Measurements from ENCODE around the gene GOLGA8G. TPM values are rescaled to one million over a fixed set of nuclear protein-coding genes. Genes with fewer than 3 reads are reported as not detected.
"Not testable (repeated sequence)": the region's sequence is repeated elsewhere in the genome, so short reads cannot be mapped to it uniquely, and the experiment has no call there.

GOLGA8G gene, protein sequence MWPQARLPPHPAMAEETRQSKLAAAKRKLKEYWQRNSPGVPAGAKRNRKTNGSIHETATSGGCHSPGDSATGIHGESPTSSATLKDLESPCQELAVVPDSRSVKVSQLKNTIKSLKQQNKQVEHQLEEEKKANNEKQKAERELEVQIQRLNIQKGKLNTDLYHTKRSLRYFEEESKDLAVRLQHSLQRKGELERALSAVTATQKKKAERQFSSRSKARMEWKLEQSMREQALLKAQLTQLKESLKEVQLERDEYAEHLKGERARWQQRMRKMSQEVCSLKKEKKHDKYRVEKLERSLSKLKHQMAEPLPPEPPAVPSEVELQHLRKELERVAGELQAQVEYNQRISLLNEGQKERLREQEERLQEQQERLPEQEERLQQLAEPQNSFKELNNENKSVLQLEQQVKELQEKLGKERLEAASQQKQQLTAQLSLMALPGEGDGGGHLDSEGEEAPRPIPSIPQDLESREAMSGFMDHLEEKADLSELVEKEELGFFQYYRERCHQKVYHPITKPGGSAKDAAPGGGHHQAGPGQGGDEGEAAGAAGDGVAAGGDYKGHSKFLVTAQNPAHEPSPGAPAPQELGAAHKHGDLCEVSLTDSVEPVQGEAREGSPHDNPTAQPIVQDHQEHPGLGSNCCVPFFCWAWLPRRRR
- total RNA-seq = not detected
- polyA plus RNA-seq = not detected
- long read RNA-seq, donor 1 = 0 reads
- long read RNA-seq, donor 2 = 0 reads
- long read RNA-seq, donor 3 = 0 reads
- long read RNA-seq, donor 4 = 0 reads
- long read RNA-seq, donor 5 = 0 reads

GRCh38 chr15:28532954-28533353 lies at the start of gene GOLGA8G:
Gene GOLGA8G, minus strand, starts transcription at chr15:28532971. Its CDS starts 62 bp downstream, at chr15:28532909.
- not testable (repeated sequence) for H3K9ac ChIP-seq (ENCODE audit: insufficient read depth in 1 of 2, low read length in 2 of 2); H3K36me3 ChIP-seq (ENCODE audit: control insufficient read depth in 4 of 4, insufficient read depth in 4 of 4, low read length in 4 of 4); ATAC-seq (ENCODE audit: insufficient read depth, low FRiP score); H3K27ac ChIP-seq (ENCODE audit: low read depth in 1 of 2, low read length in 1 of 2); DNase-seq; H3K4me3 ChIP-seq; H3K9me3 ChIP-seq (ENCODE audit: control insufficient read depth in 4 of 4, insufficient read depth in 3 of 4, low read length in 3 of 4); H3K27me3 ChIP-seq (ENCODE audit: control insufficient read depth in 3 of 3, insufficient read depth in 3 of 3, low read length in 2 of 3); H3K4me1 ChIP-seq (ENCODE audit: control insufficient read depth in 5 of 5, insufficient read depth in 5 of 5, low read length in 5 of 5)
- 83 to 94% methylated on average over 3 of the region's 6 CpGs for WGBS, 2 donors

GRCh38 chr15:28573351-28573750 lies 40.6 kb upstream of the GOLGA8G start:
- not testable (repeated sequence) for H3K27me3 ChIP-seq (ENCODE audit: control insufficient read depth in 3 of 3, insufficient read depth in 3 of 3, low read length in 2 of 3); H3K27ac ChIP-seq (ENCODE audit: low read depth in 1 of 2, low read length in 1 of 2); H3K9ac ChIP-seq (ENCODE audit: insufficient read depth in 1 of 2, low read length in 2 of 2); H3K4me1 ChIP-seq (ENCODE audit: control insufficient read depth in 5 of 5, insufficient read depth in 5 of 5, low read length in 5 of 5); ATAC-seq (ENCODE audit: insufficient read depth, low FRiP score); H3K36me3 ChIP-seq (ENCODE audit: control insufficient read depth in 4 of 4, insufficient read depth in 4 of 4, low read length in 4 of 4); H3K9me3 ChIP-seq (ENCODE audit: control insufficient read depth in 4 of 4, insufficient read depth in 3 of 4, low read length in 3 of 4); H3K4me3 ChIP-seq; DNase-seq
- WGBS, 2 donors = 80 to 88% methylated on average over 11 of the region's 13 CpGs

DNA sequence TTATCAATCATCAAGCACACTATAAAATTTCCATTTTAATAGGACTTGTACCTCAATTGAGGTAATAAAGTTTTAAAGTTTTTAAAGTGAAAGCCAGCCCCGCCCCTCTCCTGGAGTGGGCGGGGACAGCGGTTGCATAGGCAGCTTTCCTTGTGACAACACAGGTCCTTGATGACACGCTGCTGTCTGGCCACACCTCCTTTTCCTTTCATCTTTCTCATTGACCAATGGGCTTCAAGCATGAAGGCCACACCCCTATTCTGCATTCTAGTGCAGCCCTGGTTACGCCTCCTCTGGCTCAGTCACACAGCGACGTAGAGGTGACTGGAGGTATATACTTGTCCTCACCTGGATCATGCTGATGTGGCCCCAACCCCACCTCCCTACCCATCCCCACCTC lies 20.5 kb upstream of the GOLGA8G start, which contains the start of gene GOLGA6L25:
TSS of gene GOLGA6L25 (plus strand) at position 301 of the 400 bp plus-strand sequence. CDS start at position 362, 61 bp downstream.
- not testable (repeated sequence) for ATAC-seq (ENCODE audit: insufficient read depth, low FRiP score); H3K4me1 ChIP-seq (ENCODE audit: control insufficient read depth in 5 of 5, insufficient read depth in 5 of 5, low read length in 5 of 5); H3K36me3 ChIP-seq (ENCODE audit: control insufficient read depth in 4 of 4, insufficient read depth in 4 of 4, low read length in 4 of 4); DNase-seq; H3K9ac ChIP-seq (ENCODE audit: insufficient read depth in 1 of 2, low read length in 2 of 2); H3K9me3 ChIP-seq (ENCODE audit: control insufficient read depth in 4 of 4, insufficient read depth in 3 of 4, low read length in 3 of 4); H3K27me3 ChIP-seq (ENCODE audit: control insufficient read depth in 3 of 3, insufficient read depth in 3 of 3, low read length in 2 of 3); H3K27ac ChIP-seq (ENCODE audit: low read depth in 1 of 2, low read length in 1 of 2); H3K4me3 ChIP-seq
- no CpG with 5 or more reads among the region's 7 CpGs for WGBS, 2 donors

- not testable (repeated sequence) for ATAC-seq (ENCODE audit: insufficient read depth, low FRiP score); H3K9me3 ChIP-seq (ENCODE audit: control insufficient read depth in 4 of 4, insufficient read depth in 3 of 4, low read length in 3 of 4); H3K36me3 ChIP-seq (ENCODE audit: control insufficient read depth in 4 of 4, insufficient read depth in 4 of 4, low read length in 4 of 4); H3K27me3 ChIP-seq (ENCODE audit: control insufficient read depth in 3 of 3, insufficient read depth in 3 of 3, low read length in 2 of 3); H3K27ac ChIP-seq (ENCODE audit: low read depth in 1 of 2, low read length in 1 of 2); H3K4me1 ChIP-seq (ENCODE audit: control insufficient read depth in 5 of 5, insufficient read depth in 5 of 5, low read length in 5 of 5); H3K4me3 ChIP-seq; H3K9ac ChIP-seq (ENCODE audit: insufficient read depth in 1 of 2, low read length in 2 of 2); DNase-seq
- 95 to 100% methylated on average over 2 of the region's 11 CpGs for WGBS, 2 donors
These were observed 17.6 kb downstream of the GOLGA8G start for GRCh38 chr15:28515208-28515607.

DNA sequence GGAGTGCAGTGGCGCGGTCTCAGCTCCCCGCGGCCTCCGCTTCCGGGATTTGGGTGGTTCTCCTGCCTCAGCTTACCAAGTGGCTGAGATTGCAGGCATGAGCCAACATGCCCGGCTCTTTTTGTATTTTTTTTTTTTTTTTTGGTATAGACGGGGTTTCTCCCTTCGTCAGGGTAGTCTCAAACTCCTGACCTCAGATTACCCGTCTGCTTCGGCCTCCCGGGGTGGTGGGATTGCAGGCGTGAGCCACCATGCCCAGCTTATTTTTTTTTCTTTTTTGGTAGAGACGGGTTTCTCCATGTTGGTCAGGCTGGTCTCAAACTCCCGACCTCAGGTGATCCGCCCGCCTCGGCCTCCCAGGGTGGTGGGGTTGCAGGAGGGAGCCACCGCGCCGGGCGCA lies 18.6 kb downstream of the GOLGA8G start:
- H3K4me1 ChIP-seq (ENCODE audit: control insufficient read depth in 5 of 5, insufficient read depth in 5 of 5, low read length in 5 of 5); H3K27me3 ChIP-seq (ENCODE audit: control insufficient read depth in 3 of 3, insufficient read depth in 3 of 3, low read length in 2 of 3); H3K4me3 ChIP-seq; H3K9ac ChIP-seq (ENCODE audit: insufficient read depth in 1 of 2, low read length in 2 of 2); H3K36me3 ChIP-seq (ENCODE audit: control insufficient read depth in 4 of 4, insufficient read depth in 4 of 4, low read length in 4 of 4); H3K27ac ChIP-seq (ENCODE audit: low read depth in 1 of 2, low read length in 1 of 2); DNase-seq; H3K9me3 ChIP-seq (ENCODE audit: control insufficient read depth in 4 of 4, insufficient read depth in 3 of 4, low read length in 3 of 4); ATAC-seq (ENCODE audit: insufficient read depth, low FRiP score): not testable (repeated sequence)
- WGBS, 2 donors = 90 to 95% methylated on average over 7 of the region's 22 CpGs

GRCh38 chr15:28508217-28508889 lies 24.4 kb downstream of the GOLGA8G start:
- H3K4me1 ChIP-seq (ENCODE audit: control insufficient read depth in 5 of 5, insufficient read depth in 5 of 5, low read length in 5 of 5); H3K27ac ChIP-seq (ENCODE audit: low read depth in 1 of 2, low read length in 1 of 2); H3K9ac ChIP-seq (ENCODE audit: insufficient read depth in 1 of 2, low read length in 2 of 2); H3K27me3 ChIP-seq (ENCODE audit: control insufficient read depth in 3 of 3, insufficient read depth in 3 of 3, low read length in 2 of 3); ATAC-seq (ENCODE audit: insufficient read depth, low FRiP score); H3K9me3 ChIP-seq (ENCODE audit: control insufficient read depth in 4 of 4, insufficient read depth in 3 of 4, low read length in 3 of 4); H3K36me3 ChIP-seq (ENCODE audit: control insufficient read depth in 4 of 4, insufficient read depth in 4 of 4, low read length in 4 of 4); DNase-seq; H3K4me3 ChIP-seq: not testable (repeated sequence)
- WGBS, 2 donors = 0 to 2% methylated on average over 15 to 20 of the region's 63 CpGs

DNA sequence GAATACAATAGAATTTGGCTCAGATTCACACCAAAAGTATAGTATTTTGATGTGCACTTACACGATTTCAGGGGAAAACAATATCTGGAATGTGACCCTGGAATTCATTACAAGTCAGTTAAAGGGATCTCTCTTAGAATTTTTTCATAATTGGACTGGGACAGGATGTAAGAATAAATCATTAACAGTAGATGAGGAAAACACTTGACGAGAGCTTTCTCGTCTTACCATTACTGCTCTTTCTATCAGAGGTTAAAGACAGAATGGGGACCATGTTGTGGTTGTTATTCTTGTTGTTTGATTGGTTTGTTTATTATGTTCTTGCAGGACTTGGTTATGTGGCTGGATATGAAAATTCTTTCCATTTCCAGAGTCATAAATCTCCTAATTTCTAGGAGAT lies 51.4 kb downstream of the GOLGA8G start:
- DNase-seq; H3K4me1 ChIP-seq (ENCODE audit: control insufficient read depth in 5 of 5, insufficient read depth in 5 of 5, low read length in 5 of 5); ATAC-seq (ENCODE audit: insufficient read depth, low FRiP score); H3K27ac ChIP-seq (ENCODE audit: low read depth in 1 of 2, low read length in 1 of 2); H3K36me3 ChIP-seq (ENCODE audit: control insufficient read depth in 4 of 4, insufficient read depth in 4 of 4, low read length in 4 of 4); H3K27me3 ChIP-seq (ENCODE audit: control insufficient read depth in 3 of 3, insufficient read depth in 3 of 3, low read length in 2 of 3); H3K9ac ChIP-seq (ENCODE audit: insufficient read depth in 1 of 2, low read length in 2 of 2); H3K9me3 ChIP-seq (ENCODE audit: control insufficient read depth in 4 of 4, insufficient read depth in 3 of 4, low read length in 3 of 4); H3K4me3 ChIP-seq: not testable (repeated sequence)
- WGBS, 2 donors = no CpG with 5 or more reads among the region's 3 CpGs
